Calu3 (cell line): ENCODE data around the gene PLXNA4. TPM values are rescaled to one million over a fixed set of nuclear protein-coding genes. Genes with fewer than 3 reads are reported as not detected.

Experiments
- BruUV-seq: library from RNA; stranded (reverse); fragments of 400-500 nt; replicated peaks from 2 replicates; lab custom pipeline; 2021; lab: Mats Ljungman, UMichigan
- CTCF ChIA-PET: fragments of 300-600 bp; sonication (Branson Sonifier 250); formaldehyde crosslinking; loops from one replicate; lab custom pipeline; 2022; ENCODE audit warnings: antibody characterized with exemption; lab: Charles Lee
- DNase-seq: peaks from one replicate; pipeline ENCODE4 v3.0.0; 2022
- H3K27ac Mint-ChIP-seq: one replicate; pipeline ENCODE4 v1.8.0; 2022; ENCODE audit warnings: mixed read lengths; ENCODE audit not compliant: unreplicated experiment
- H3K27me3 Mint-ChIP-seq: one replicate; pipeline ENCODE4 v1.8.0; 2022; ENCODE audit warnings: mixed read lengths; ENCODE audit not compliant: unreplicated experiment
- H3K36me3 Mint-ChIP-seq: one replicate; pipeline ENCODE4 v1.8.0; 2022; ENCODE audit warnings: mild to moderate bottlenecking, moderate library complexity, mixed read lengths; ENCODE audit not compliant: insufficient read depth, unreplicated experiment
- H3K4me1 Mint-ChIP-seq: one replicate; pipeline ENCODE4 v1.8.0; 2022; ENCODE audit warnings: mild to moderate bottlenecking, low read depth, mixed read lengths; ENCODE audit not compliant: unreplicated experiment
- H3K4me3 Mint-ChIP-seq: one replicate; pipeline ENCODE4 v1.8.0; 2022; ENCODE audit warnings: mild to moderate bottlenecking, low read depth, moderate library complexity, mixed read lengths; ENCODE audit not compliant: unreplicated experiment
- H3K9me3 Mint-ChIP-seq: one replicate; pipeline ENCODE4 v1.8.0; 2022; ENCODE audit warnings: low read depth, mixed read lengths; ENCODE audit not compliant: unreplicated experiment
- CTCF ChIP-seq: fragments of 200-600 bp; IDR thresholded peaks from one replicate; pipeline ENCODE4 v1.8.0; 2022; ENCODE audit warnings: antibody characterized with exemption; ENCODE audit not compliant: unreplicated experiment
- intact Hi-C: fragments of 100-400 bp; cut with micrococcal nuclease; formaldehyde crosslinking; loops from one replicate; pipeline ENCODE4 v1.10.0; 2022; ENCODE audit not compliant: unreplicated experiment
- total RNA-seq: library from RNA; stranded (reverse); gene quantifications from 2 replicates; pipeline ENCODE4 v1.2.3, GENCODE V29; 2022

Gene PLXNA4
- total RNA-seq, 1 experiment from 2014 or later = not detected

DNA sequence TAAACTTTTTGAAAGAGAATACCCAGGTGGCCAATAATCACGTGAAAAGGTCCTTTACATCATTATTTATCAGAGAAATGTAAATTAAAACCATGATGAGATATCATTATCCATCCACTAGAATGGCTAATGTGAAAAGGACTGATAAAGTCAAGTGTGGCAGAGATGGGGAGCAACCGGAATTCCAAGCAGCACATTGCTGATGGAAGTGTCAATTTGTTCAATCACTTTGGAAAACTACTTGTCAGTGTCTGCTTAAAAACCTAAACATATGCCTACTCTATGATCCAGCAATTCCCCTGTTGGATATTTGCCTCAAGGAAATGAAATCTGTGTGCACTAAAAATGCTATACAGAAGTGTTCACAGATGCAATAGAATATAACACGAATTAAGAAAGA, 465.6 kb downstream of the PLXNA4 start:
- Mint-ChIP-seq H3K4me1 (no peaks in the 10 kb centered on the region), H3K27ac (no peak overlapping the region), H3K4me3 (no peak overlapping the region), H3K36me3 (no peaks in the 10 kb centered on the region), H3K27me3 (peaks cover 27% of the 10 kb centered on the region), H3K9me3 (peaks cover 2% of the 10 kb centered on the region)
- no peak for TF ChIP-seq CTCF
- DNase-seq = no peak
- no TSS peak for BruUV-seq
- intact Hi-C loops = no loop called here
- CTCF ChIA-PET = no interaction called here

- no peak for DNase-seq
- Mint-ChIP-seq H3K4me1 (no peaks in the 10 kb centered on the region), H3K27me3 (peaks cover 27% of the 10 kb centered on the region), H3K36me3 (no peaks in the 10 kb centered on the region), H3K4me3 (no peak overlapping the region), H3K27ac (no peak overlapping the region), H3K9me3 (peaks cover 2% of the 10 kb centered on the region)
- CTCF ChIA-PET = interaction anchor here (0.7 kb wide), 1 partner anchor 665 kb away, joined by 3 read pairs; no protein-coding TSS in a partner anchor
- no TSS peak for BruUV-seq
- no peak for TF ChIP-seq CTCF
- intact Hi-C loops = no loop called here
These were observed 466.5 kb downstream of the PLXNA4 start for GRCh38 chr7:132109769-132110168.

DNA sequence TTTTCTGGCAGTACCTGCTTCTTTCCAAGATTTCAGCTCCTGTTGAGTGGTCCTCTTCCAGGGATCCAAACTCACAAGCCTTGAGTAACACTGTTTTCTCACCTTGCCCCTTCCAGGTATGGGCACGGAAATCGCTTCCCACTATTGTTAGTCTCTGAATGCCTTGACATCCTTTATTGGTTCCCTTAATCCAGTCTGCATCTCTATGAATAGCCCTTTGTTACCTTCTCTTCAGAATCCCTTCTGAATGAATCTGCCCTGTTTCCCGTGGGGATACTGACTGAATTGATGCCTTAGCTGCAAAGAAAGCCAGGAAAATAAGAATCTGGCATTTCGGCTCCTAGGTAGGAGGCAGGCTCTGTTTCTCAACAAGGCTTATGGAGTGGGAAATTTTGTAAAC, 467.7 kb downstream of the PLXNA4 start:
- H3K4me3 Mint-ChIP-seq = no peak overlapping the region
- no peak for DNase-seq
- H3K9me3 Mint-ChIP-seq = peaks cover 2% of the 10 kb centered on the region
- BruUV-seq = no TSS peak
- no peaks in the 10 kb centered on the region for H3K36me3 Mint-ChIP-seq
- H3K27ac Mint-ChIP-seq = no peak overlapping the region
- intact Hi-C loops = no loop called here
- TF ChIP-seq CTCF = no peak
- CTCF ChIA-PET = no interaction called here
- no peaks in the 10 kb centered on the region for H3K4me1 Mint-ChIP-seq
- peaks cover 27% of the 10 kb centered on the region for H3K27me3 Mint-ChIP-seq

GRCh38 chr7:132106491-132106890, 469.8 kb downstream of the PLXNA4 start:
- DNase-seq = no peak
- Mint-ChIP-seq H3K4me3 (no peak overlapping the region), H3K36me3 (no peaks in the 10 kb centered on the region), H3K27me3 (peaks cover 36% of the 10 kb centered on the region), H3K4me1 (no peaks in the 10 kb centered on the region), H3K27ac (no peak overlapping the region), H3K9me3 (peaks cover 2% of the 10 kb centered on the region)
- BruUV-seq = no TSS peak
- TF ChIP-seq CTCF = no peak
- intact Hi-C loops = no loop called here
- CTCF ChIA-PET = no interaction called here
